DOHH2 (cell line): ENCODE results near the gene CCDC78.

ENCODE experiments used
- H3F3A ChIP-seq: fragments of 200-600 bp; sonication (generic), shearing (Covaris generic); 2 replicates; pipeline ENCODE4 v1.6.0; 2016; ENCODE audit warnings: antibody characterized with exemption, mild to moderate bottlenecking; ENCODE audit not compliant: control insufficient read depth, insufficient read depth
- H3K27ac ChIP-seq: fragments of 200-600 bp; sonication (generic); 2 replicates; pipeline ENCODE4 v1.5.1; 2014; ENCODE audit warnings: low read depth, mild to moderate bottlenecking, low read length, moderate library complexity
- H3K27me3 ChIP-seq: fragments of 200-600 bp; sonication (generic); 2 replicates; pipeline ENCODE4 v1.6.1; 2014; ENCODE audit warnings: mild to moderate bottlenecking, low read length, mixed read lengths; ENCODE audit not compliant: control insufficient read depth
- H3K36me3 ChIP-seq: fragments of 200-600 bp; sonication (generic); 2 replicates; pipeline ENCODE4 v1.6.1; 2014; ENCODE audit warnings: mild to moderate bottlenecking, low read length, moderate library complexity, mixed read lengths; ENCODE audit not compliant: control insufficient read depth
- H3K4me1 ChIP-seq: fragments of 200-600 bp; sonication (generic); 2 replicates; pipeline ENCODE4 v1.6.1; 2014; ENCODE audit warnings: mild to moderate bottlenecking, low read length, mixed read lengths; ENCODE audit not compliant: control insufficient read depth
- H3K4me2 ChIP-seq: fragments of 200-600 bp; sonication (generic); 2 replicates; pipeline ENCODE4 v1.6.0; 2014; ENCODE audit warnings: mild to moderate bottlenecking, low read length, moderate library complexity
- H3K4me3 ChIP-seq: fragments of 200-600 bp; sonication (generic); 2 replicates; pipeline ENCODE4 v1.5.1; 2014; ENCODE audit warnings: mild to moderate bottlenecking, low read length, mixed read lengths
- H3K79me2 ChIP-seq: fragments of 200-600 bp; sonication (generic); 2 replicates; pipeline ENCODE4 v1.6.1; 2014; ENCODE audit warnings: mild to moderate bottlenecking, low read length, mixed read lengths; ENCODE audit not compliant: control insufficient read depth
- H3K9me2 ChIP-seq: fragments of 200-600 bp; sonication (generic); replicated peaks from 2 replicates; pipeline ENCODE4 v1.6.1; 2014; ENCODE audit warnings: mild to moderate bottlenecking, low read length, mixed read lengths; ENCODE audit not compliant: control insufficient read depth
- H3K9me3 ChIP-seq: fragments of 200-600 bp; sonication (generic); 2 replicates; pipeline ENCODE4 v1.6.1; 2014; ENCODE audit warnings: antibody characterized with exemption, low read length, mixed read lengths; ENCODE audit not compliant: control insufficient read depth, insufficient read depth
- H4K20me1 ChIP-seq: fragments of 200-600 bp; sonication (generic); 2 replicates; pipeline ENCODE4 v1.6.0; 2014; ENCODE audit warnings: low read depth, mild to moderate bottlenecking, antibody characterized with exemption, low read length, moderate library complexity; ENCODE audit not compliant: control insufficient read depth, insufficient read depth
- CTCF ChIP-seq: fragments of 200-600 bp; sonication (generic); IDR thresholded peaks from one replicate; pipeline ENCODE4 v1.5.1; 2014; ENCODE audit warnings: antibody characterized with exemption, mild to moderate bottlenecking, low read depth, low read length; ENCODE audit not compliant: poor library complexity, severe bottlenecking
- EZH2phosphoT487 ChIP-seq: fragments of 200-600 bp; sonication (generic); IDR thresholded peaks from 2 replicates; pipeline ENCODE4 v1.6.1; 2017; ENCODE audit warnings: borderline replicate concordance, mild to moderate bottlenecking, antibody characterized with exemption, low read length, moderate library complexity, mixed read lengths

Gene CCDC78

GRCh38 chr16:772959-773358 lies 46.7 kb upstream of the CCDC78 start:
- Histone ChIP-seq H4K20me1 (no peaks in the 10 kb centered on the region), H3K27ac (no peak overlapping the region), H3K4me3 (no peak overlapping the region), H3K36me3 (no peaks in the 10 kb centered on the region), H3K4me2 (no peak overlapping the region), H3K9me3 (no peaks in the 10 kb centered on the region), H3K4me1 (no peaks in the 10 kb centered on the region), H3F3A (no peaks in the 10 kb centered on the region), H3K79me2 (no peaks in the 10 kb centered on the region), H3K27me3 (peaks cover 5% of the 10 kb centered on the region), H3K9me2 (no peaks in the 10 kb centered on the region)
- TF ChIP-seq EZH2phosphoT487, result no peak
- no peak for TF ChIP-seq CTCF

GRCh38 chr16:770411-770810 lies 44.2 kb upstream of the CCDC78 start:
- H3K4me3 ChIP-seq, result no peak overlapping the region
- no peaks in the 10 kb centered on the region for H3K9me3 ChIP-seq
- H3K27ac ChIP-seq, result no peak overlapping the region
- no peak for TF ChIP-seq CTCF
- TF ChIP-seq EZH2phosphoT487, result no peak
- H3K79me2 ChIP-seq, result no peaks in the 10 kb centered on the region
- no peaks in the 10 kb centered on the region for H3K4me1 ChIP-seq
- no peaks in the 10 kb centered on the region for H3F3A ChIP-seq
- H4K20me1 ChIP-seq, result no peaks in the 10 kb centered on the region
- no peaks in the 10 kb centered on the region for H3K36me3 ChIP-seq
- H3K9me2 ChIP-seq, result no peaks in the 10 kb centered on the region
- H3K27me3 ChIP-seq, result no peaks in the 10 kb centered on the region
- no peak overlapping the region for H3K4me2 ChIP-seq

- H3K36me3 ChIP-seq, result no peaks in the 10 kb centered on the region
- H3K4me2 ChIP-seq, result no peak overlapping the region
- H4K20me1 ChIP-seq, result no peaks in the 10 kb centered on the region
- H3K4me1 ChIP-seq, result no peaks in the 10 kb centered on the region
- H3K4me3 ChIP-seq, result no peak overlapping the region
- no peaks in the 10 kb centered on the region for H3K79me2 ChIP-seq
- no peaks in the 10 kb centered on the region for H3F3A ChIP-seq
- H3K27me3 ChIP-seq, result no peaks in the 10 kb centered on the region
- no peaks in the 10 kb centered on the region for H3K9me3 ChIP-seq
- no peak for TF ChIP-seq EZH2phosphoT487
- no peak for TF ChIP-seq CTCF
- H3K27ac ChIP-seq, result no peak overlapping the region
- no peaks in the 10 kb centered on the region for H3K9me2 ChIP-seq
Measured at GRCh38 chr16:769934-770333, 43.7 kb upstream of the CCDC78 start.

- Histone ChIP-seq H3K9me3 (no peaks in the 10 kb centered on the region), H3K79me2 (no peaks in the 10 kb centered on the region), H3K4me1 (no peaks in the 10 kb centered on the region), H3K27me3 (no peaks in the 10 kb centered on the region), H3F3A (no peaks in the 10 kb centered on the region), H3K4me2 (no peak overlapping the region), H3K36me3 (no peaks in the 10 kb centered on the region), H3K27ac (no peak overlapping the region), H3K9me2 (no peaks in the 10 kb centered on the region), H3K4me3 (no peak overlapping the region), H4K20me1 (no peaks in the 10 kb centered on the region)
- TF ChIP-seq EZH2phosphoT487, result no peak
- TF ChIP-seq CTCF, result no peak
Measured at GRCh38 chr16:769184-769784, 43.0 kb upstream of the CCDC78 start.
